IPS DF 6.9 (cell line): ENCODE measurements around the gene MAP6.

Experiments
- DNase-seq: peaks from one replicate; pipeline ENCODE4 v3.0.0-alpha.2; 2013; ENCODE audit warnings: low read depth, low spot score
- H3K27ac ChIP-seq: one replicate; pipeline ENCODE4 v1.5.1; 2013; ENCODE audit warnings: low read length, control low read depth
- H3K27me3 ChIP-seq: 2 replicates; pipeline ENCODE4 v1.6.1; 2013; ENCODE audit warnings: mild to moderate bottlenecking, low read length; ENCODE audit not compliant: control insufficient read depth, insufficient read depth
- H3K36me3 ChIP-seq: 2 replicates; pipeline ENCODE4 v1.6.1; 2013; ENCODE audit warnings: low read length; ENCODE audit not compliant: control insufficient read depth, insufficient read depth
- H3K4me1 ChIP-seq: 2 replicates; pipeline ENCODE4 v1.6.1; 2013; ENCODE audit warnings: low read length; ENCODE audit not compliant: control insufficient read depth, insufficient read depth
- H3K4me3 ChIP-seq: 2 replicates; pipeline ENCODE4 v1.5.1; 2013; ENCODE audit warnings: mild to moderate bottlenecking, low read length
- H3K9me3 ChIP-seq: 2 replicates; pipeline ENCODE4 v1.6.1; 2013; ENCODE audit warnings: low read length, inconsistent platforms; ENCODE audit not compliant: control insufficient read depth, insufficient read depth
- WGBS: extraction: QIAGEN DNeasy Blood & Tissue Kit; methylation state at CpG from one replicate; pipeline ENCODE4 v1.1.7; 2013; ENCODE audit warnings: mixed read lengths, missing lambda C conversion rate; ENCODE audit not compliant: insufficient read length, insufficient coverage; 5-methylcytosine and 5-hydroxymethylcytosine counted together

MAP6 gene

GRCh38 chr11:75668451-75669297 is at the start of gene MAP6:
Gene MAP6, minus strand, starts transcription at chr11:75669038. Its CDS starts 669 bp downstream, at chr11:75668369.
- Histone ChIP-seq H3K9me3 (no peaks in the 10 kb centered on the region), H3K36me3 (no peaks in the 10 kb centered on the region), H3K27ac (no peak within 1 kb of the TSS), H3K4me3 (peak within 1 kb of the TSS; percentile 38; the same call in 1 of the 2 replicates), H3K27me3 (peaks cover 56% of the 10 kb centered on the region), H3K4me1 (peaks cover 4% of the 10 kb centered on the region)
- no peak for DNase-seq
- no CpG with 5 or more reads among the region's 72 CpGs for WGBS

GRCh38 chr11:75717608-75718418 is 49.0 kb upstream of the MAP6 start, which contains the start of gene MOGAT2:
Gene MOGAT2, plus strand, starts transcription at chr11:75717838. Its CDS starts 51 bp downstream, at chr11:75717889.
- H3K27me3 ChIP-seq: peaks cover 4% of the 10 kb centered on the region; the same call in 1 of the 2 replicates
- H3K36me3 ChIP-seq: no peaks in the 10 kb centered on the region
- no peaks in the 10 kb centered on the region for H3K9me3 ChIP-seq
- H3K4me3 ChIP-seq: no peak within 1 kb of the TSS
- WGBS: no CpG with 5 or more reads among the region's 13 CpGs
- no peak within 1 kb of the TSS for H3K27ac ChIP-seq
- H3K4me1 ChIP-seq: 0 out of 2 replicates have a peak, but pooled peaks cover 3% of the 10 kb centered on the region
- DNase-seq: no peak

- DNase-seq: no peak
- no CpG with 5 or more reads among the region's 3 CpGs for WGBS
These were observed 47.8 kb upstream of the MAP6 start for GRCh38 chr11:75716659-75717058.

GRCh38 chr11:75715688-75716087 is 46.9 kb upstream of the MAP6 start:
- Histone ChIP-seq H3K4me1 (0 out of 2 replicates have a peak, but pooled peaks cover 3% of the 10 kb centered on the region), H3K27ac (no peak overlapping the region), H3K9me3 (no peaks in the 10 kb centered on the region), H3K36me3 (no peaks in the 10 kb centered on the region), H3K27me3 (peaks cover 4% of the 10 kb centered on the region; the same call in 1 of the 2 replicates), H3K4me3 (no peak overlapping the region)
- no CpG with 5 or more reads among the region's 2 CpGs for WGBS
- no peak for DNase-seq

More at GRCh38 chr11:75716659-75717058, 47.8 kb upstream of the MAP6 start:
- Histone ChIP-seq H3K4me3 (no peak overlapping the region), H3K9me3 (no peaks in the 10 kb centered on the region), H3K27me3 (peaks cover 4% of the 10 kb centered on the region; the same call in 1 of the 2 replicates), H3K27ac (no peak overlapping the region), H3K36me3 (no peaks in the 10 kb centered on the region), H3K4me1 (0 out of 2 replicates have a peak, but pooled peaks cover 3% of the 10 kb centered on the region)

GRCh38 chr11:75714211-75714610 is 45.4 kb upstream of the MAP6 start:
- Histone ChIP-seq H3K36me3 (no peaks in the 10 kb centered on the region), H3K4me1 (0 out of 2 replicates have a peak, but pooled peaks cover 3% of the 10 kb centered on the region), H3K4me3 (no peak overlapping the region), H3K9me3 (no peaks in the 10 kb centered on the region), H3K27ac (no peak overlapping the region), H3K27me3 (peaks cover 4% of the 10 kb centered on the region; the same call in 1 of the 2 replicates)
- no peak for DNase-seq
- WGBS: no CpG with 5 or more reads among the region's 9 CpGs

- peak; percentile 67 for DNase-seq
- Histone ChIP-seq H3K9me3 (no peaks in the 10 kb centered on the region), H3K36me3 (no peaks in the 10 kb centered on the region), H3K4me1 (no peaks in the 10 kb centered on the region), H3K27me3 (0 out of 2 replicates have a peak, but pooled peaks cover 1% of the 10 kb centered on the region), H3K4me3 (no peak overlapping the region), H3K27ac (no peak overlapping the region)
- WGBS: no CpG with 5 or more reads among the region's 17 CpGs
These were observed 37.5 kb upstream of the MAP6 start for GRCh38 chr11:75706260-75706729.

- WGBS: no CpG with 5 or more reads among the region's 3 CpGs
- H3K36me3 ChIP-seq: no peaks in the 10 kb centered on the region
- H3K4me3 ChIP-seq: no peak overlapping the region
- DNase-seq: no peak
- no peaks in the 10 kb centered on the region for H3K4me1 ChIP-seq
- H3K27me3 ChIP-seq: 0 out of 2 replicates have a peak, but pooled peaks cover 1% of the 10 kb centered on the region
- H3K27ac ChIP-seq: no peak overlapping the region
- H3K9me3 ChIP-seq: no peaks in the 10 kb centered on the region
These were observed 36.7 kb upstream of the MAP6 start for GRCh38 chr11:75705541-75705940.

GRCh38 chr11:75703695-75704237 is 34.9 kb upstream of the MAP6 start:
- Histone ChIP-seq H3K36me3 (no peaks in the 10 kb centered on the region), H3K4me1 (no peaks in the 10 kb centered on the region), H3K27me3 (0 out of 2 replicates have a peak, but pooled peaks cover 1% of the 10 kb centered on the region), H3K9me3 (no peaks in the 10 kb centered on the region), H3K27ac (no peak overlapping the region), H3K4me3 (no peak overlapping the region)
- WGBS: no CpG with 5 or more reads among the region's 7 CpGs
- DNase-seq: no peak

GRCh38 chr11:75700940-75701339 is 32.1 kb upstream of the MAP6 start:
- no CpG with 5 or more reads among the region's 2 CpGs for WGBS
- Histone ChIP-seq H3K4me1 (no peaks in the 10 kb centered on the region), H3K36me3 (no peaks in the 10 kb centered on the region), H3K9me3 (no peaks in the 10 kb centered on the region), H3K27ac (no peak overlapping the region), H3K4me3 (no peak overlapping the region), H3K27me3 (0 out of 2 replicates have a peak, but pooled peaks cover 1% of the 10 kb centered on the region)
- DNase-seq: no peak
